ENCODE results near the gene CHPF.

The CHPF gene

GRCh38 chr2:219551441-219552381 lies 8.1 kb upstream of the CHPF start:
- DNase-seq: no peak

GRCh38 chr2:219549619-219550018 lies 6.0 kb upstream of the CHPF start:
- DNase-seq: no peak

GRCh38 chr2:219548990-219549389 lies 5.4 kb upstream of the CHPF start:
- no peak for DNase-seq

- DNase-seq: no peak
These were observed 4.0 kb upstream of the CHPF start for GRCh38 chr2:219547621-219548020.

- no peak for DNase-seq
These were observed 2.3 kb upstream of the CHPF start for GRCh38 chr2:219545943-219546352.

- DNase-seq: no peak
These were observed 1.8 kb upstream of the CHPF start for GRCh38 chr2:219545295-219545942.

GRCh38 chr2:219544567-219544966 lies 958 bp upstream of the CHPF start:
- no peak for DNase-seq

GRCh38 chr2:219542931-219543595 lies 546 bp downstream of the CHPF start:
- DNase-seq: peak in 1 of 2 experiments; percentile 43

GRCh38 chr2:219541611-219542180 lies 1.9 kb downstream of the CHPF start:
- peak; percentile 82 to 88 for DNase-seq

GRCh38 chr2:219540784-219541504 lies 2.7 kb downstream of the CHPF start:
- DNase-seq: no peak

GRCh38 chr2:219539926-219540678 lies 3.5 kb downstream of the CHPF start:
- no peak for DNase-seq

GRCh38 chr2:219538956-219539788 lies 4.4 kb downstream of the CHPF start:
- no peak for DNase-seq

GRCh38 chr2:219538504-219538951 lies 5.1 kb downstream of the CHPF start:
- no peak for DNase-seq

GRCh38 chr2:219537657-219538488 lies 5.7 kb downstream of the CHPF start:
- DNase-seq: no peak

- DNase-seq: no peak
These were observed 6.6 kb downstream of the CHPF start for GRCh38 chr2:219536967-219537366.

- no peak for DNase-seq
These were observed 7.2 kb downstream of the CHPF start for GRCh38 chr2:219536425-219536824.

GRCh38 chr2:219533930-219534661 lies 9.5 kb downstream of the CHPF start:
- DNase-seq: no peak

- no peak for DNase-seq
These were observed 11.3 kb downstream of the CHPF start for GRCh38 chr2:219532378-219532649.

GRCh38 chr2:219531639-219532377 lies 11.8 kb downstream of the CHPF start:
- no peak for DNase-seq

Data from NCI-H1930 (cell line).